ENCODE measurements around the gene VPS37D.

The VPS37D gene

DNA sequence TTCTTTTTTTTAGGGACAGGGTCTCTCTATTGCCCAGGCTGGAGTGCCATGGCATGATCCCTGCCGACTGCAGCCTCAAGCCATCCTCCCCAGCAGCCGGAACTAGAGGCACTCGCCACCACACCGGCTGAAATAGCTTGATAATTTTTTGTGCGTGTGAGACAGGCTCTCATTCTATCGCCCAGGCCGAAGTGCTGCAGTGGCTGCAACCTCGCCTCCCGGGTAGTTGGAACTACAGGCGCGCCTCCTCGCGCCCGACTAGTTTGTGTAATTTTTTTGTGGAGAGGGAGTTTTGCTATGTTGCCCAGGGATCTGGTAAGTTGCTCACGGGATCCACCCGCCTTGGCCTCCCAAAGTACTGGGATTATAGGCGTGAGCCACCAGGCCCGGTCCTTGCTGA lies 17.7 kb downstream of the VPS37D start:
- DNase-seq: no peak
- Histone ChIP-seq H2BK15ac (replicated peaks; ENCODE audit: low read depth) (no peak overlapping the region), H3K56ac (ENCODE audit: low read length) (no peak overlapping the region), H2BK120ac (ENCODE audit: low read depth, low read length) (no peak overlapping the region), H3K18ac (ENCODE audit: low read length) (no peak overlapping the region), H2BK5ac (ENCODE audit: low read length) (no peak overlapping the region), H3K27ac (ENCODE audit: low read depth, low read length) (no peak overlapping the region), H3K79me2 (ENCODE audit: control insufficient read depth, insufficient read depth, low read length) (peaks cover 46% of the 10 kb centered on the region), H3K9ac (ENCODE audit: low read length) (no peak overlapping the region), H3K79me1 (ENCODE audit: low read length) (peaks cover 27% of the 10 kb centered on the region), H3K36me3 (ENCODE audit: control insufficient read depth, insufficient read depth, low read length) (peaks cover 7% of the 10 kb centered on the region), H2AK5ac (ENCODE audit: low read length) (no peak overlapping the region), H3K23ac (ENCODE audit: low read length) (no peak overlapping the region), H3K4me3 (ENCODE audit: low read length) (no peak overlapping the region), H4K5ac (ENCODE audit: low read length) (no peak overlapping the region), H4K8ac (ENCODE audit: low read depth, low read length) (no peak overlapping the region), H3K4me1 (ENCODE audit: control insufficient read depth, low read depth, low read length) (peaks cover 4% of the 10 kb centered on the region), H3K4ac (ENCODE audit: low read depth, low read length) (no peak overlapping the region), H3K27me3 (ENCODE audit: insufficient read depth, low read length, poor library complexity) (no peaks in the 10 kb centered on the region), H3K4me2 (ENCODE audit: low read length) (no peak overlapping the region)
- WGBS (ENCODE audit: extremely low coverage, insufficient coverage, low lambda C conversion rate): no CpG with 5 or more reads among the region's 18 CpGs

DNA sequence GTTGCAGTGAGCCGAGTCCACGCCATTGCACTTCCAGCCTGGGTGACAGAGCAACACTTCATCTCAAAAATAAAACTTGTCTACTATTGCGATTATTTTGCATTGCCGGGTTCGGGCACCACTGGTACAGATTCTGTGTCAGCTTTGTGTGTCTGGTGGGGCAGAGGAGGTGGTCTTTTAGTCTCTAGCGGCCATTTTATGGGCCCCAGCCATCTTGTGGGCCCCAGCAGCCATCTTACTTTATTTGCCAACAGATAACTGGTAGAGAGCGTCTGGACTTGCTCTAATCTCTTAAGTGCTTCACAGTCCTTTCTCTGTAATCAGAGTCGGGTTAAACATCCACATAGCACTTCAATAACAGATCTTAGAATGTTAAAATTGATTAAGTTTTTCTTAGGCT lies 20.7 kb downstream of the VPS37D start:
- Histone ChIP-seq H2AK5ac (ENCODE audit: low read length) (no peak overlapping the region), H3K36me3 (ENCODE audit: control insufficient read depth, insufficient read depth, low read length) (peaks cover 7% of the 10 kb centered on the region)
- WGBS (ENCODE audit: extremely low coverage, insufficient coverage, low lambda C conversion rate): no CpG with 5 or more reads among the region's 8 CpGs

DNA sequence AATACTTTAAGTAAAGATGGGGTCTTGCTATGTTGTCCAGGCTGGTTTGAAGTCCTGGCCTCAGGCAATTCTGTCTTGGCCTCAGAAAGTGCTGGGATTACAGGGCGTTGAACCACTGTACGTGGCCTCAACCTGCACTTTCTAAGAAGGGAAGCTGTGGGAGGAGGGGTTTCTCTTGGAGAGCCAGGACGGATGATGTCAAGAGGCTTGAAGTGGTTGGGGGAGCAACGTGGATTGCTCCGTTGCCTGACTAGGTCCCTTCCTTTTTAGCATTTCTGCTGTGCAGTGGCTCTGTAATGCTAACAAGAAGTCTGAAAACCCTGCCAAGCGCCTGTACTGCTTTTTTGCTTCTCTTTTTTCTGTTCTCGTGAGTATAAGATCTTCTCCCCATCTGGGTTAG lies 23.0 kb downstream of the VPS37D start:
- H3K36me3 ChIP-seq (ENCODE audit: control insufficient read depth, insufficient read depth, low read length): peaks cover 14% of the 10 kb centered on the region
- H4K8ac ChIP-seq (ENCODE audit: low read depth, low read length): no peak overlapping the region

More for the DNA sequence above, 20.7 kb downstream of the VPS37D start:
- H3K4me1 ChIP-seq (ENCODE audit: control insufficient read depth, low read depth, low read length): no peaks in the 10 kb centered on the region
- H2BK15ac ChIP-seq (replicated peaks; ENCODE audit: low read depth): no peak overlapping the region
- H4K5ac ChIP-seq (ENCODE audit: low read length): no peak overlapping the region
- H3K23ac ChIP-seq (ENCODE audit: low read length): no peak overlapping the region
- no peak overlapping the region for H4K8ac ChIP-seq (ENCODE audit: low read depth, low read length)
- H3K79me1 ChIP-seq (ENCODE audit: low read length): peaks cover 12% of the 10 kb centered on the region
- no peak overlapping the region for H3K18ac ChIP-seq (ENCODE audit: low read length)
- H3K27ac ChIP-seq (ENCODE audit: low read depth, low read length): no peak overlapping the region
- no peak overlapping the region for H3K9ac ChIP-seq (ENCODE audit: low read length)
- H2BK120ac ChIP-seq (ENCODE audit: low read depth, low read length): no peak overlapping the region
- no peaks in the 10 kb centered on the region for H3K27me3 ChIP-seq (ENCODE audit: insufficient read depth, low read length, poor library complexity)
- no peak overlapping the region for H3K4ac ChIP-seq (ENCODE audit: low read depth, low read length)
- H2BK5ac ChIP-seq (ENCODE audit: low read length): no peak overlapping the region
- no peak for DNase-seq
- no peak overlapping the region for H3K4me3 ChIP-seq (ENCODE audit: low read length)
- H3K79me2 ChIP-seq (ENCODE audit: control insufficient read depth, insufficient read depth, low read length): peaks cover 28% of the 10 kb centered on the region
- H3K56ac ChIP-seq (ENCODE audit: low read length): no peak overlapping the region
- H3K4me2 ChIP-seq (ENCODE audit: low read length): no peak overlapping the region

DNA sequence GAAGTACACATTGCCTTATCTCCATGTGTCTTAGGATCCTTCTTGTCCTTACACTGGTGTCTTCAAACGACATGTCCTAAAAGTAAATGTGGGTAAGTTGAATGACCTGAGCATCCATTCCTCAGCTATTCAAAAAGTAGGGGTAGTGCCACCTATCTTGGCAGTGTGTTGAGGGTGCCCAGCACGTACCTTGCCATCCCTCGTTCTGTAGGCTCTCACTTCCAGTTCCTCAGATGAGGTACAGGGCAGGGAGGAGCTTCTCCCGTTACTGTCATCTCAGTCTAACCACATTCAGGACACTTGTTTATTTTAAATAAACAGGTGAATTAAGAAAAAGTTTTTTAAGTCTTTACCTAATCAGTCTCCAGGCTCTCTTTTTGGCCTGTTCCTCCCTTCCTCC lies 28.7 kb downstream of the VPS37D start:
- Histone ChIP-seq H3K27ac (ENCODE audit: low read depth, low read length) (no peak overlapping the region), H3K4me3 (ENCODE audit: low read length) (no peak overlapping the region), H2BK120ac (ENCODE audit: low read depth, low read length) (no peak overlapping the region), H2BK15ac (replicated peaks; ENCODE audit: low read depth) (no peak overlapping the region), H3K4me1 (ENCODE audit: control insufficient read depth, low read depth, low read length) (no peaks in the 10 kb centered on the region), H3K18ac (ENCODE audit: low read length) (no peak overlapping the region), H3K56ac (ENCODE audit: low read length) (no peak overlapping the region), H3K9ac (ENCODE audit: low read length) (no peak overlapping the region), H3K4me2 (ENCODE audit: low read length) (no peak overlapping the region), H3K36me3 (ENCODE audit: control insufficient read depth, insufficient read depth, low read length) (peaks cover 15% of the 10 kb centered on the region), H3K79me2 (ENCODE audit: control insufficient read depth, insufficient read depth, low read length) (no peaks in the 10 kb centered on the region), H4K8ac (ENCODE audit: low read depth, low read length) (no peak overlapping the region), H3K23ac (ENCODE audit: low read length) (no peak overlapping the region), H3K4ac (ENCODE audit: low read depth, low read length) (no peak overlapping the region), H2AK5ac (ENCODE audit: low read length) (no peak overlapping the region), H3K79me1 (ENCODE audit: low read length) (no peaks in the 10 kb centered on the region), H4K5ac (ENCODE audit: low read length) (no peak overlapping the region), H3K27me3 (ENCODE audit: insufficient read depth, low read length, poor library complexity) (no peaks in the 10 kb centered on the region), H2BK5ac (ENCODE audit: low read length) (no peak overlapping the region)
- WGBS (ENCODE audit: extremely low coverage, insufficient coverage, low lambda C conversion rate): no CpG with 5 or more reads among the region's 4 CpGs
- no peak for DNase-seq

More for the DNA sequence above, 23.0 kb downstream of the VPS37D start:
- DNase-seq: no peak
- Histone ChIP-seq H3K79me1 (ENCODE audit: low read length) (peaks cover 9% of the 10 kb centered on the region), H2BK15ac (replicated peaks; ENCODE audit: low read depth) (no peak overlapping the region), H4K5ac (ENCODE audit: low read length) (no peak overlapping the region), H2BK120ac (ENCODE audit: low read depth, low read length) (no peak overlapping the region), H3K27ac (ENCODE audit: low read depth, low read length) (no peak overlapping the region), H3K4me2 (ENCODE audit: low read length) (no peak overlapping the region), H3K4me1 (ENCODE audit: control insufficient read depth, low read depth, low read length) (no peaks in the 10 kb centered on the region), H2AK5ac (ENCODE audit: low read length) (no peak overlapping the region), H3K18ac (ENCODE audit: low read length) (no peak overlapping the region), H3K56ac (ENCODE audit: low read length) (no peak overlapping the region), H3K79me2 (ENCODE audit: control insufficient read depth, insufficient read depth, low read length) (peaks cover 9% of the 10 kb centered on the region), H3K9ac (ENCODE audit: low read length) (no peak overlapping the region), H3K4ac (ENCODE audit: low read depth, low read length) (no peak overlapping the region), H3K23ac (ENCODE audit: low read length) (no peak overlapping the region), H3K27me3 (ENCODE audit: insufficient read depth, low read length, poor library complexity) (no peaks in the 10 kb centered on the region), H2BK5ac (ENCODE audit: low read length) (no peak overlapping the region), H3K4me3 (ENCODE audit: low read length) (no peak overlapping the region)
- no CpG with 5 or more reads among the region's 7 CpGs for WGBS (ENCODE audit: extremely low coverage, insufficient coverage, low lambda C conversion rate)

DNA sequence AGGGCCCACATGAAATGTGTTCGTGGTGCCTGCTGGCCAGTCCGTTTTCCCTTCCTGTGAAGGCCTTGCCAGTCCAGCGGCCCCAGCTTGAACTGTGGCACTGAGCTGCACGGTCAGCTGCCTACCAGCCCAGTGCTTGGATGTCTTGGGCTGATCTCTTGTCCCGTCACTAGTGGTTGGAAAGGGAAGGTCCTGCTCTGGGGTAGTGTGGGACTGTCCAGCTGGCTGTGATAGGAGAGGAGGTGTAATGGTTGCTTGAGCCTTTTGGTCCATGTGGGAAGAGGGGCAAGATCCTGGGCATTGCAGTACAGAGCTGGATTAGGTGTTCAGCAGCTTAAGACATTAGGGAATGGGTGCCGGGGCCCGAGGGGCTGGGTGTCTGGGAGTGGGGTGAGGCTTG lies 30.8 kb downstream of the VPS37D start:
- H2AK5ac ChIP-seq (ENCODE audit: low read length): no peak overlapping the region
- DNase-seq: no peak
- H3K56ac ChIP-seq (ENCODE audit: low read length): no peak overlapping the region
- no peaks in the 10 kb centered on the region for H3K4me1 ChIP-seq (ENCODE audit: control insufficient read depth, low read depth, low read length)
- no peak overlapping the region for H2BK120ac ChIP-seq (ENCODE audit: low read depth, low read length)
- H3K27ac ChIP-seq (ENCODE audit: low read depth, low read length): no peak overlapping the region
- peaks cover 15% of the 10 kb centered on the region for H3K36me3 ChIP-seq (ENCODE audit: control insufficient read depth, insufficient read depth, low read length)
- H3K4me2 ChIP-seq (ENCODE audit: low read length): no peak overlapping the region
- H3K23ac ChIP-seq (ENCODE audit: low read length): no peak overlapping the region
- H4K5ac ChIP-seq (ENCODE audit: low read length): no peak overlapping the region
- H4K8ac ChIP-seq (ENCODE audit: low read depth, low read length): no peak overlapping the region
- H3K79me1 ChIP-seq (ENCODE audit: low read length): no peaks in the 10 kb centered on the region
- H3K27me3 ChIP-seq (ENCODE audit: insufficient read depth, low read length, poor library complexity): no peaks in the 10 kb centered on the region
- H2BK15ac ChIP-seq (replicated peaks; ENCODE audit: low read depth): no peak overlapping the region
- no CpG with 5 or more reads among the region's 7 CpGs for WGBS (ENCODE audit: extremely low coverage, insufficient coverage, low lambda C conversion rate)
- no peak overlapping the region for H3K18ac ChIP-seq (ENCODE audit: low read length)
- H2BK5ac ChIP-seq (ENCODE audit: low read length): no peak overlapping the region
- H3K4ac ChIP-seq (ENCODE audit: low read depth, low read length): no peak overlapping the region
- no peak overlapping the region for H3K9ac ChIP-seq (ENCODE audit: low read length)
- H3K4me3 ChIP-seq (ENCODE audit: low read length): no peak overlapping the region
- H3K79me2 ChIP-seq (ENCODE audit: control insufficient read depth, insufficient read depth, low read length): no peaks in the 10 kb centered on the region

DNA sequence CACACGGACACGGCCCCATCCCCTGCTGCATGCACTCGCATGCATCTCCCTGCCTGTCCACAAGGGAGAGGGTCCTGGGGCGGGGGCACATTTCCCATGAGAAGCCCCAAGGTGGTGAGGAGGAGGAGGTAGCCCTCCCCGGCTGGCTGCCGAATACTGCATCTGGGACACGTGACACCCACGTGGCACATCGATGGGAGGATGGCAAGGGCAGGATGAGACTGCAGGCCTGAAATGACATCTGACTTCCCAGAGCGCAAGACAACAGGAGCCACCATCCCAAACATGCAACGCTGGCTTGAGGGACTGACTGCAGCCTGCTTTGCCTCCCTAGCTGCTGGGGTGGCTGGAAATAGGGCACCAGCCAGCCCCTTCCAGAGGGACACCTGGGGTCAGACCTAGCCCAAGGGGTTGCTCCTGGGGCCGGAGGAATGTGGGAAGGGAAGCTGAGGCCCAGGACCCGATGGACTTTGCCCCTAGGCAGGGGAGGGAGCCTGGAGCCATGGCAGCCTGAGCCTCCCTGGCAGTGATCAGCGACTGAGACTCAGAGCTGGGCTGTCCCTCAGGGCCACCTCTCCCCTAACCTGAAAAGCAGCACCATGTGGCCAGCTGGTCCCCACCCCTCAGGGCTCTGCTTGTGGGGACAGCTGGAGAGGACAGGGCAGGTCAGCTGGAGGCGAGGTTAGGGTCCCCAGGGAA lies 31.9 kb downstream of the VPS37D start:
- no peak overlapping the region for H3K27ac ChIP-seq (ENCODE audit: low read depth, low read length)
- no peak overlapping the region for H3K4ac ChIP-seq (ENCODE audit: low read depth, low read length)
- no peak overlapping the region for H2BK120ac ChIP-seq (ENCODE audit: low read depth, low read length)
- H2BK5ac ChIP-seq (ENCODE audit: low read length): no peak overlapping the region
- H3K18ac ChIP-seq (ENCODE audit: low read length): no peak overlapping the region
- H3K79me1 ChIP-seq (ENCODE audit: low read length): no peaks in the 10 kb centered on the region
- H3K36me3 ChIP-seq (ENCODE audit: control insufficient read depth, insufficient read depth, low read length): peaks cover 10% of the 10 kb centered on the region
- H3K4me2 ChIP-seq (ENCODE audit: low read length): no peak overlapping the region
- no peaks in the 10 kb centered on the region for H3K79me2 ChIP-seq (ENCODE audit: control insufficient read depth, insufficient read depth, low read length)
- no peak overlapping the region for H3K23ac ChIP-seq (ENCODE audit: low read length)
- no peak overlapping the region for H3K4me3 ChIP-seq (ENCODE audit: low read length)
- H3K9ac ChIP-seq (ENCODE audit: low read length): no peak overlapping the region
- H2BK15ac ChIP-seq (replicated peaks; ENCODE audit: low read depth): no peak overlapping the region
- no CpG with 5 or more reads among the region's 15 CpGs for WGBS (ENCODE audit: extremely low coverage, insufficient coverage, low lambda C conversion rate)
- DNase-seq: no peak
- H4K8ac ChIP-seq (ENCODE audit: low read depth, low read length): no peak overlapping the region
- no peaks in the 10 kb centered on the region for H3K27me3 ChIP-seq (ENCODE audit: insufficient read depth, low read length, poor library complexity)
- no peak overlapping the region for H3K56ac ChIP-seq (ENCODE audit: low read length)
- H3K4me1 ChIP-seq (ENCODE audit: control insufficient read depth, low read depth, low read length): no peaks in the 10 kb centered on the region
- no peak overlapping the region for H2AK5ac ChIP-seq (ENCODE audit: low read length)
- no peak overlapping the region for H4K5ac ChIP-seq (ENCODE audit: low read length)
